ENCODE data around the gene HVCN1.
"Not testable (repeated sequence)": the region's sequence is repeated elsewhere in the genome, so short reads cannot be mapped to it uniquely, and the experiment has no call there.

HVCN1 gene

GRCh38 chr12:110666892-110667291 is 22.0 kb downstream of the HVCN1 start:
- TF ChIP-seq CTCF (conservative IDR thresholded peaks at IDR 0.05; ENCODE audit: low read depth): no peak
- no peak overlapping the region for H3K27ac ChIP-seq
- POLR2A ChIA-PET (ENCODE audit: low non-redundant PET): interaction anchor here (0.7 kb wide), 1 partner anchor 196 kb away, joined by 10 read pairs; no protein-coding TSS in a partner anchor
- DNase-seq (ENCODE audit: low spot score): no peak
- CTCF ChIA-PET: interaction anchor here (0.6 kb wide), 1 partner anchor 658 kb away, joined by 5 read pairs; no protein-coding TSS in a partner anchor

GRCh38 chr12:110661337-110661972 is 27.5 kb downstream of the HVCN1 start:
- H3K27ac ChIP-seq: no peak overlapping the region
- POLR2A ChIA-PET (ENCODE audit: low non-redundant PET): no interaction called here
- no peak for DNase-seq (ENCODE audit: low spot score)
- CTCF ChIA-PET: interaction anchor here (0.7 kb wide), 1 partner anchor 178 kb away, joined by 3 read pairs; no protein-coding TSS in a partner anchor
- no peak for TF ChIP-seq CTCF (conservative IDR thresholded peaks at IDR 0.05; ENCODE audit: low read depth)

GRCh38 chr12:110658878-110659277 is 30.0 kb downstream of the HVCN1 start:
- ChIA-PET POLR2A (ENCODE audit: low non-redundant PET) (no interaction called here), CTCF (no interaction called here)
- DNase-seq (ENCODE audit: low spot score): no peak
- no peak for TF ChIP-seq CTCF (conservative IDR thresholded peaks at IDR 0.05; ENCODE audit: low read depth)
- H3K27ac ChIP-seq: no peak overlapping the region

GRCh38 chr12:110658242-110658641 is 30.7 kb downstream of the HVCN1 start:
- DNase-seq (ENCODE audit: low spot score): no peak
- H3K27ac ChIP-seq: no peak overlapping the region
- POLR2A ChIA-PET (ENCODE audit: low non-redundant PET): no interaction called here
- TF ChIP-seq CTCF (conservative IDR thresholded peaks at IDR 0.05; ENCODE audit: low read depth): no peak
- CTCF ChIA-PET: no interaction called here

- ChIA-PET CTCF (interaction anchor here (0.8 to 1.1 kb wide), 2 partner anchors 11 to 222 kb away, joined by 3 to 4 read pairs; no protein-coding TSS in a partner anchor), POLR2A (ENCODE audit: low non-redundant PET) (no interaction called here)
- H3K27ac ChIP-seq: no peak overlapping the region
- DNase-seq (ENCODE audit: low spot score): no peak
- no peak for TF ChIP-seq CTCF (conservative IDR thresholded peaks at IDR 0.05; ENCODE audit: low read depth)
Observed at GRCh38 chr12:110657747-110658146, 31.2 kb downstream of the HVCN1 start.

- H3K27ac ChIP-seq: no peak overlapping the region
- no peak for TF ChIP-seq CTCF (conservative IDR thresholded peaks at IDR 0.05; ENCODE audit: low read depth)
- DNase-seq (ENCODE audit: low spot score): no peak
- ChIA-PET POLR2A (ENCODE audit: low non-redundant PET) (no interaction called here), CTCF (no interaction called here)
Observed at GRCh38 chr12:110656071-110656655, 32.8 kb downstream of the HVCN1 start.

GRCh38 chr12:110654238-110654637 is 34.7 kb downstream of the HVCN1 start:
- CTCF ChIA-PET; POLR2A ChIA-PET (ENCODE audit: low non-redundant PET); H3K27ac ChIP-seq; DNase-seq (ENCODE audit: low spot score): not testable (repeated sequence)
